Measurements from ENCODE around the gene NOP53.

NOP53 gene

DNA sequence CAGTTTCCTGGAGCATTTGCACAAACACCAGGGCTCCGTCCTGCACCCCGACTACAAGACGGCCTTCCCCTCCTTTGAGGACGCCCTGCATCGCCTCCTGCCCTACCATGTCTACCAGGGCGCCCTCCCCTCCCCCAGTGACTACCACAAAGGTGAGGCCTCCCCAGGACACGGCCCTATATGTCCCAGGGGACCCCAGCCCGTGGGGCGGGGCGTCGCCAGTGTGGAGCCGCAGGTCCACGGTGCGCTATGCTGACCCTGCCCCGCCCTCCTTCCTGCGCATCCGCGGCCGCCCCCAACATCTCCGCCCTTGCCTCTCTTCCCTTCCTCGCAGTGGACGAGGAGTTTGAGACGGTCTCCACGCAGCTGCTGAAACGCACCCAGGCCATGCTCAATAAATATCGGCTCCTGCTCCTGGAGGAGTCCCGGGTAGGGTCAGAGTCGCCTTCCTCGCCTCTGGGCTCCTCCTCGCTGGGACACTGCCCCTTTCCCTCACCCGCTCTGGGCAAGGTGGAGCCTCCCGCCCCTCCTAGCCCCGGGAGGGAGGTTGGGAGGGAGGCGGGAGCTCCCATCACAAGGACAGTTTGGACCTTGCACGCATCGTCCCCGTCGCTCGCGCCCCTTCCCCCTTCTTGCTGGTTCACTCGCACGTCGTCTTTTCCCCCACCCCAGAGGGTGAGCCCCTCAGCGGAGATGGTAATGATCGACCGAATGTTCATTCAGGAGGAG is 46.6 kb upstream of the NOP53 start:
- Histone ChIP-seq H2AFZ (ENCODE audit: low read length) (no peak overlapping the region), H3K9me2 (replicated peaks; ENCODE audit: insufficient read depth, low read length) (no peaks in the 10 kb centered on the region), H3K9me3 (replicated peaks; ENCODE audit: insufficient read depth, low read length) (no peaks in the 10 kb centered on the region), H3K36me3 (replicated peaks; ENCODE audit: insufficient read depth, low read length) (no peaks in the 10 kb centered on the region), H3K4me3 (ENCODE audit: low read length) (no peak overlapping the region), H3K4me2 (ENCODE audit: low read depth, low read length) (no peak overlapping the region), H3K4me1 (ENCODE audit: low read length) (no peaks in the 10 kb centered on the region), H3K79me2 (ENCODE audit: low read length) (no peaks in the 10 kb centered on the region), H3K9ac (ENCODE audit: low read length) (no peak overlapping the region), H3K27me3 (replicated peaks; ENCODE audit: insufficient read depth, low read length) (no peaks in the 10 kb centered on the region), H4K20me1 (ENCODE audit: insufficient read depth, low read length) (no peaks in the 10 kb centered on the region), H3F3A (ENCODE audit: insufficient read depth, low read length) (no peaks in the 10 kb centered on the region), H3K27ac (ENCODE audit: low read length) (no peak overlapping the region)
- TF ChIP-seq, protein P1, sequence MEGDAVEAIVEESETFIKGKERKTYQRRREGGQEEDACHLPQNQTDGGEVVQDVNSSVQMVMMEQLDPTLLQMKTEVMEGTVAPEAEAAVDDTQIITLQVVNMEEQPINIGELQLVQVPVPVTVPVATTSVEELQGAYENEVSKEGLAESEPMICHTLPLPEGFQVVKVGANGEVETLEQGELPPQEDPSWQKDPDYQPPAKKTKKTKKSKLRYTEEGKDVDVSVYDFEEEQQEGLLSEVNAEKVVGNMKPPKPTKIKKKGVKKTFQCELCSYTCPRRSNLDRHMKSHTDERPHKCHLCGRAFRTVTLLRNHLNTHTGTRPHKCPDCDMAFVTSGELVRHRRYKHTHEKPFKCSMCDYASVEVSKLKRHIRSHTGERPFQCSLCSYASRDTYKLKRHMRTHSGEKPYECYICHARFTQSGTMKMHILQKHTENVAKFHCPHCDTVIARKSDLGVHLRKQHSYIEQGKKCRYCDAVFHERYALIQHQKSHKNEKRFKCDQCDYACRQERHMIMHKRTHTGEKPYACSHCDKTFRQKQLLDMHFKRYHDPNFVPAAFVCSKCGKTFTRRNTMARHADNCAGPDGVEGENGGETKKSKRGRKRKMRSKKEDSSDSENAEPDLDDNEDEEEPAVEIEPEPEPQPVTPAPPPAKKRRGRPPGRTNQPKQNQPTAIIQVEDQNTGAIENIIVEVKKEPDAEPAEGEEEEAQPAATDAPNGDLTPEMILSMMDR (IDR thresholded peaks at IDR 0.05; ENCODE audit: low read length): no peak
- TF ChIP-seq EZH2 (optimal IDR thresholded peaks at IDR 0.05; ENCODE audit: low read depth, low read length): no peak
- TF ChIP-seq EZH2phosphoT487 (IDR thresholded peaks at IDR 0.05; ENCODE audit: low read length): no peak
- DNase-seq: no peak

DNA sequence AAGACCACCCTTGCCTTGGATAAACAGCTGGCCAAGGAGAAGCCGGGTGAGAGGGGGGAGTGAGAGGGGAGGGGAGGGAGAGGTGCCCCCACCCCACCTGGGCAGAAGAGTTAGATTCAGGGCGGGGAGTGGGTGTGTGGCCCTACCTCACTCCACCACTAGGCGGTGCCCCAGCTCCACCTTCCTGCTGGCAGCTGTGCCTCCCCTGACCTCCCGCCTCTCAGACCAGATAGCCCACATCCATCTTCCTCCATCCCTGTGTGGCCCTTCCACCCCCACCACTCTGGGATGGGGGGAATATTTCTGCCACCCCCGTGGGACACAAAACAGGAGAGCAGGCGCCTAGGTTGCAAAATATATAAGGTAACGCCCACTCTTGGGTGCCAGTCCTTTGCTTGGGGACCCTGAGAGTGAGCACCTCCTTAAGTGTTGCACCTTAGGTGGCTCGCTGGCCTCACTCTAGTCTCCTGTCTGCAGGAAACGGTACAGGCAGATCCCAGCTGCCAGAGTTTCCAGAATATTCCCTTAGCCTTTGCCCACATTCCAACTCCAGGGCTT is 45.9 kb upstream of the NOP53 start:
- no peaks in the 10 kb centered on the region for H3K79me2 ChIP-seq (ENCODE audit: low read length)
- no peak for TF ChIP-seq EZH2 (optimal IDR thresholded peaks at IDR 0.05; ENCODE audit: low read depth, low read length)
- no peak for TF ChIP-seq EZH2phosphoT487 (IDR thresholded peaks at IDR 0.05; ENCODE audit: low read length)
- TF ChIP-seq, protein P1 (IDR thresholded peaks at IDR 0.05; ENCODE audit: low read length): peak; percentile 77
- no peaks in the 10 kb centered on the region for H3K36me3 ChIP-seq (replicated peaks; ENCODE audit: insufficient read depth, low read length)
- H3K27ac ChIP-seq (ENCODE audit: low read length): no peak overlapping the region
- no peaks in the 10 kb centered on the region for H3K9me3 ChIP-seq (replicated peaks; ENCODE audit: insufficient read depth, low read length)
- H2AFZ ChIP-seq (ENCODE audit: low read length): no peak overlapping the region
- DNase-seq: no peak
- no peaks in the 10 kb centered on the region for H3F3A ChIP-seq (ENCODE audit: insufficient read depth, low read length)
- H4K20me1 ChIP-seq (ENCODE audit: insufficient read depth, low read length): no peaks in the 10 kb centered on the region
- H3K4me2 ChIP-seq (ENCODE audit: low read depth, low read length): no peak overlapping the region
- H3K9me2 ChIP-seq (replicated peaks; ENCODE audit: insufficient read depth, low read length): no peaks in the 10 kb centered on the region
- H3K9ac ChIP-seq (ENCODE audit: low read length): no peak overlapping the region
- H3K4me3 ChIP-seq (ENCODE audit: low read length): no peak overlapping the region
- H3K4me1 ChIP-seq (ENCODE audit: low read length): no peaks in the 10 kb centered on the region
- H3K27me3 ChIP-seq (replicated peaks; ENCODE audit: insufficient read depth, low read length): no peaks in the 10 kb centered on the region

DNA sequence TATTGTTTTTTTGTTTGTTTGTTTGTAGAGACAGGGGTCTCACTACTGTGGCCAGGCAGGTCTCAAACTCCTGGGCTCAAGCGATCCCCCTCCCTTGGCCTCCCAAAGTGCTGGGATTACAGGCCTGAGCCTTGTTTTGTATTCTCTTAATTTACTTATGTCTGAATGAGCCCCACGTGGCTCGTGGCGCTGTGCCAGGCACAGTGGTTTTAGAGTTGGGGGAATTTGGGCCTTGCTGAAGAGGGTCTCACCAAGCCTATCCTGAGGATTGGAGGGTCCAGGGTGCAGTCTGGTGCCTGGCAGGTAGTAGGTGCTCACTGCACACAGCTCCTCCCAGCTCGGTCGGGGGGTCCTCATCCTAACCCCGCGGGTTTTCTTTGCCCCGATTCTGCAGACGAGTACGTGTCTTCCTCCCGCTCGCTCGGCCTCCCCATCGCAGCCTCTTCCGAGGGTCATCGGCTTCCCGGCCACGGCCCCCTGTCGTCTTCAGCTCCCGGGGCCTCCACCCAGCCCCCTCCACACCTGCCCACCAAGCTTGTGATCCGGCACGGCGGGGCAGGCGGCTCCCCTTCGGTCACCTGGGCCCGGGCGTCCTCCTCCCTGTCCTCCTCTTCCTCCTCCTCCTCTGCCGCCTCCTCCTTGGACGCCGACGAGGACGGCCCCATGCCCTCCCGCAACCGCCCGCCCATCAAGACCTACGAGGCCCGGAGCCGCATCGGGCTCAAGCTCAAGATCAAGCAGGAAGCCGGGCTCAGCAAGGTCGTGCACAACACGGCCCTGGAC is 44.2 kb upstream of the NOP53 start:
- no peaks in the 10 kb centered on the region for H3F3A ChIP-seq (ENCODE audit: insufficient read depth, low read length)
- H3K27me3 ChIP-seq (replicated peaks; ENCODE audit: insufficient read depth, low read length): no peaks in the 10 kb centered on the region
- no peaks in the 10 kb centered on the region for H3K9me2 ChIP-seq (replicated peaks; ENCODE audit: insufficient read depth, low read length)
- no peak overlapping the region for H3K27ac ChIP-seq (ENCODE audit: low read length)
- H3K79me2 ChIP-seq (ENCODE audit: low read length): no peaks in the 10 kb centered on the region
- H3K4me2 ChIP-seq (ENCODE audit: low read depth, low read length): no peak overlapping the region
- no peak overlapping the region for H2AFZ ChIP-seq (ENCODE audit: low read length)
- H3K4me3 ChIP-seq (ENCODE audit: low read length): no peak overlapping the region
- no peaks in the 10 kb centered on the region for H3K4me1 ChIP-seq (ENCODE audit: low read length)
- no peaks in the 10 kb centered on the region for H3K36me3 ChIP-seq (replicated peaks; ENCODE audit: insufficient read depth, low read length)
- TF ChIP-seq EZH2phosphoT487 (IDR thresholded peaks at IDR 0.05; ENCODE audit: low read length) (no peak), EZH2 (optimal IDR thresholded peaks at IDR 0.05; ENCODE audit: low read depth, low read length) (no peak)
- TF ChIP-seq, protein P1 (IDR thresholded peaks at IDR 0.05; ENCODE audit: low read length): no peak
- no peak overlapping the region for H3K9ac ChIP-seq (ENCODE audit: low read length)
- no peaks in the 10 kb centered on the region for H3K9me3 ChIP-seq (replicated peaks; ENCODE audit: insufficient read depth, low read length)
- no peaks in the 10 kb centered on the region for H4K20me1 ChIP-seq (ENCODE audit: insufficient read depth, low read length)
- no peak for DNase-seq
